ENCODE results near the gene TMEM88.

Gene TMEM88

GRCh38 chr17:7832431-7832830 lies 22.4 kb upstream of the TMEM88 start:
- in situ Hi-C loops (cut with MboI; ENCODE audit: low sequenced_read_pairs, unreplicated experiment): no loop called here

GRCh38 chr17:7833011-7833794 lies 21.7 kb upstream of the TMEM88 start:
- no peak for DNase-seq (ENCODE audit: low spot score)
- in situ Hi-C loops (cut with MboI; ENCODE audit: low sequenced_read_pairs, unreplicated experiment): no loop called here
- no peak for TF ChIP-seq CTCF (IDR thresholded peaks at IDR 0.05; ENCODE audit: borderline replicate concordance, control extremely low read depth, extremely low read depth, insufficient read depth, missing control alignments)

More at GRCh38 chr17:7832431-7832830, 22.4 kb upstream of the TMEM88 start:
- TF ChIP-seq CTCF (IDR thresholded peaks at IDR 0.05; ENCODE audit: borderline replicate concordance, control extremely low read depth, extremely low read depth, insufficient read depth, missing control alignments): no peak
- no peak for DNase-seq (ENCODE audit: low spot score)

GRCh38 chr17:7833795-7834541 lies 20.9 kb upstream of the TMEM88 start, which contains the start of gene KDM6B:
TSS of gene KDM6B (plus strand) at chr17:7834217. CDS start at chr17:7845555, 11,338 bp downstream.
- in situ Hi-C loops (cut with MboI; ENCODE audit: low sequenced_read_pairs, unreplicated experiment): no loop called here
- DNase-seq (ENCODE audit: low spot score): peak; percentile 93

GRCh38 chr17:7834542-7834956 lies 20.3 kb upstream of the TMEM88 start:
- in situ Hi-C loops (cut with MboI; ENCODE audit: low sequenced_read_pairs, unreplicated experiment): no loop called here
- no peak for DNase-seq (ENCODE audit: low spot score)
- TF ChIP-seq CTCF (IDR thresholded peaks at IDR 0.05; ENCODE audit: borderline replicate concordance, control extremely low read depth, extremely low read depth, insufficient read depth, missing control alignments): no peak

More at GRCh38 chr17:7833795-7834541, 20.9 kb upstream of the TMEM88 start, which contains the start of gene KDM6B:
- TF ChIP-seq CTCF (IDR thresholded peaks at IDR 0.05; ENCODE audit: borderline replicate concordance, control extremely low read depth, extremely low read depth, insufficient read depth, missing control alignments): no peak

GRCh38 chr17:7834957-7835813 lies 19.7 kb upstream of the TMEM88 start:
- DNase-seq (ENCODE audit: low spot score): peak; percentile 93
- in situ Hi-C loops (cut with MboI; ENCODE audit: low sequenced_read_pairs, unreplicated experiment): no loop called here
- TF ChIP-seq CTCF (IDR thresholded peaks at IDR 0.05; ENCODE audit: borderline replicate concordance, control extremely low read depth, extremely low read depth, insufficient read depth, missing control alignments): peak; percentile 93
